H1 (cell line): ENCODE measurements around the gene RASSF5. TPM values are rescaled to one million over a fixed set of nuclear protein-coding genes. Genes with fewer than 3 reads are reported as not detected.
"Not testable (repeated sequence)": the region's sequence is repeated elsewhere in the genome, so short reads cannot be mapped to it uniquely, and the experiment has no call there.

Source experiments
- CTCF ChIA-PET: fragments of 300-600 bp; sonication (Branson Sonifier 250); formaldehyde crosslinking; loops from one replicate; lab custom pipeline; 2021; ENCODE audit not compliant: partially characterized antibody; lab: Charles Lee
- POLR2A ChIA-PET: fragments of 300-600 bp; sonication (Branson Sonifier 250); formaldehyde crosslinking; loops from one replicate; lab custom pipeline; 2021; ENCODE audit warnings: inconsistent platforms; ENCODE audit not compliant: partially characterized antibody; lab: Charles Lee
- DNase-seq, 2 experiments: peaks; one replicate each; pipeline versions ENCODE4 v3.0.0 to v3.0.0-alpha.2; 2010 to 2022; ENCODE audit warnings: low spot score in 2 of 2, low read depth in 1 of 2, mixed read lengths in 1 of 2
- FAIRE-seq: peaks from 2 replicates; lab custom pipeline; 2011; peaks lifted over from hg19 to GRCh38; lab: Jason Lieb, UNC
- H2AFZ ChIP-seq: 2 replicates; pipeline ENCODE4 v1.8.1; 2012; ENCODE audit warnings: low read length, inconsistent platforms
- H2AK5ac ChIP-seq: 2 replicates; pipeline ENCODE4 v1.6.1; 2013; ENCODE audit warnings: low read depth, low read length
- H2BK120ac ChIP-seq: replicated peaks from 2 replicates; pipeline ENCODE3; 2013; ENCODE audit warnings: low read depth, low read length, inconsistent platforms
- H2BK12ac ChIP-seq: 2 replicates; pipeline ENCODE4 v1.6.1; 2013; ENCODE audit warnings: low read depth, low read length
- H2BK15ac ChIP-seq: 2 replicates; pipeline ENCODE4 v1.6.1; 2013; ENCODE audit warnings: low read length
- H2BK20ac ChIP-seq: 2 replicates; pipeline ENCODE4 v1.6.1; 2013; ENCODE audit warnings: low read length
- H2BK5ac ChIP-seq: 2 replicates; pipeline ENCODE4 v1.6.1; 2013; ENCODE audit warnings: low read depth, low read length
- H3K14ac ChIP-seq: 2 replicates; pipeline ENCODE4 v1.6.1; 2013; ENCODE audit warnings: inconsistent platforms; ENCODE audit not compliant: insufficient read length
- H3K18ac ChIP-seq: 2 replicates; pipeline ENCODE4 v1.6.1; 2013; ENCODE audit warnings: low read length; ENCODE audit errors: extremely low read depth
- H3K23ac ChIP-seq: 2 replicates; pipeline ENCODE4 v1.6.1; 2013; ENCODE audit warnings: inconsistent platforms; ENCODE audit not compliant: insufficient read length
- H3K23me2 ChIP-seq: 2 replicates; pipeline ENCODE4 v1.6.1; 2013; ENCODE audit warnings: low read depth, low read length
- H3K27ac ChIP-seq: 2 replicates; pipeline ENCODE4 v1.6.1; 2011; ENCODE audit warnings: low read depth, low read length, inconsistent platforms
- H3K27me3 ChIP-seq, 4 experiments: replicated peaks in 1 of 4; 1 replicate in 1 of 4; 2 replicates in 3 of 4; pipeline versions ENCODE4 v1.6.1 to v1.8.1; 2011 to 2013; ENCODE audit warnings: low read length in 3 of 4, mild to moderate bottlenecking in 3 of 4, inconsistent platforms in 2 of 4, mixed read lengths in 2 of 4, moderate library complexity in 1 of 4; ENCODE audit not compliant: control insufficient read depth in 3 of 4, insufficient read depth in 3 of 4; ENCODE audit errors: extremely low read depth in 1 of 4
- H3K36me3 ChIP-seq, 4 experiments: 2 replicates each; pipeline versions ENCODE4 v1.6.1 to v1.8.1; 2011 to 2013; ENCODE audit warnings: mild to moderate bottlenecking in 4 of 4, low read length in 3 of 4, moderate library complexity in 2 of 4, control low read depth in 1 of 4, inconsistent platforms in 1 of 4; ENCODE audit not compliant: insufficient read depth in 4 of 4, control insufficient read depth in 2 of 4
- H3K4ac ChIP-seq: replicated peaks from 2 replicates; pipeline ENCODE3; 2013; ENCODE audit warnings: low read length, low read depth, mixed read lengths, inconsistent platforms; ENCODE audit not compliant: insufficient read length
- H3K4me1 ChIP-seq, 4 experiments: replicated peaks in 1 of 4; 1 replicate in 1 of 4; 2 replicates in 3 of 4; pipeline versions ENCODE4 v1.6.1 to v1.8.1; 2011 to 2013; ENCODE audit warnings: low read length in 3 of 4, inconsistent platforms in 2 of 4, mixed read lengths in 1 of 4; ENCODE audit not compliant: insufficient read depth in 4 of 4, control insufficient read depth in 3 of 4
- H3K4me2 ChIP-seq, 2 experiments: 2 replicates each; pipeline versions ENCODE4 v1.6.1 to v1.8.1; 2011 to 2013; ENCODE audit warnings: low read depth in 2 of 2, low read length in 2 of 2, control low read depth in 1 of 2, inconsistent platforms in 1 of 2, mild to moderate bottlenecking in 1 of 2; ENCODE audit not compliant: insufficient read depth in 1 of 2
- H3K4me3 ChIP-seq, 4 experiments: fragments of 200-600, 300-600 bp in 1 of 4; sonication (generic), shearing (Covaris generic), sonication (Bioruptor Twin) in 1 of 4; 2 replicates each; pipeline versions ENCODE4 v1.5.1 to v1.8.1; 2011 to 2016; ENCODE audit warnings: low read length in 4 of 4, low read depth in 3 of 4, control low read depth in 2 of 4, inconsistent platforms in 2 of 4, mild to moderate bottlenecking in 2 of 4, mixed read lengths in 1 of 4, moderate library complexity in 1 of 4; ENCODE audit not compliant: insufficient read depth in 2 of 4; ENCODE audit errors: extremely low read depth in 1 of 4
- H3K56ac ChIP-seq: replicated peaks from 2 replicates; pipeline ENCODE3; 2013; ENCODE audit warnings: low read depth, mild to moderate bottlenecking, mixed read lengths, low read length, inconsistent platforms; ENCODE audit not compliant: insufficient read length
- H3K79me1 ChIP-seq: 2 replicates; pipeline ENCODE4 v1.6.1; 2013; ENCODE audit warnings: low read depth, low read length, control low read depth
- H3K79me2 ChIP-seq, 2 experiments: 2 replicates each; pipeline versions ENCODE4 v1.6.1 to v1.8.1; 2012 to 2013; ENCODE audit warnings: low read length in 2 of 2, mild to moderate bottlenecking in 2 of 2, inconsistent platforms in 1 of 2; ENCODE audit not compliant: insufficient read depth in 2 of 2, control insufficient read depth in 1 of 2
- H3K9ac ChIP-seq, 4 experiments: replicated peaks in 1 of 4; 1 replicate in 1 of 4; 2 replicates in 3 of 4; pipeline versions ENCODE4 v1.6.1 to v1.8.1; 2011 to 2013; ENCODE audit warnings: low read depth in 3 of 4, low read length in 3 of 4, control low read depth in 2 of 4, mild to moderate bottlenecking in 2 of 4, moderate library complexity in 2 of 4, inconsistent platforms in 1 of 4; ENCODE audit errors: extremely low read depth in 1 of 4
- H3K9me3 ChIP-seq, 2 experiments: 2 replicates each; pipeline versions ENCODE4 v1.6.1 to v1.8.1; 2012 to 2013; ENCODE audit warnings: mild to moderate bottlenecking in 2 of 2, moderate library complexity in 2 of 2, control low read depth in 1 of 2, inconsistent platforms in 1 of 2, low read depth in 1 of 2, low read length in 1 of 2, mixed read lengths in 1 of 2; ENCODE audit not compliant: insufficient read depth in 2 of 2
- H4K20me1 ChIP-seq, 2 experiments: replicated peaks in 1 of 2; 2 replicates each; pipeline versions ENCODE3 to v1.8.1; 2011 to 2013; ENCODE audit warnings: inconsistent platforms in 2 of 2, low read length in 2 of 2, mild to moderate bottlenecking in 1 of 2; ENCODE audit not compliant: insufficient read depth in 2 of 2, control insufficient read depth in 1 of 2
- H4K5ac ChIP-seq: 2 replicates; pipeline ENCODE4 v1.6.1; 2013; ENCODE audit warnings: low read length, low read depth, mixed read lengths, inconsistent platforms; ENCODE audit not compliant: insufficient read length
- H4K8ac ChIP-seq: 2 replicates; pipeline ENCODE4 v1.8.0; 2013; ENCODE audit warnings: mild to moderate bottlenecking, moderate library complexity, low read length, inconsistent platforms; ENCODE audit not compliant: insufficient read depth; ENCODE audit errors: extremely low read depth
- H4K91ac ChIP-seq: replicated peaks from 2 replicates; pipeline ENCODE3; 2013; ENCODE audit warnings: low read length, mixed read lengths, inconsistent platforms; ENCODE audit not compliant: insufficient read length
- ATF3 ChIP-seq: IDR thresholded peaks from 2 replicates; pipeline ENCODE4 v1.6.1; 2011; ENCODE audit warnings: low read depth, mild to moderate bottlenecking, low read length; ENCODE audit not compliant: insufficient read depth
- JUN ChIP-seq: IDR thresholded peaks from 2 replicates; pipeline ENCODE4 v1.6.1; 2011; ENCODE audit warnings: low read depth, mild to moderate bottlenecking, improper control_type of control experiment, low read length
- MAX ChIP-seq: IDR thresholded peaks from 2 replicates; pipeline ENCODE4 v1.6.1; 2012; ENCODE audit warnings: inconsistent platforms
- USF2 ChIP-seq: IDR thresholded peaks from 2 replicates; pipeline ENCODE4 v1.6.1; 2011; ENCODE audit warnings: low read length, improper control_type of control experiment
- WGBS, 2 experiments: shearing (Covaris generic) in 1 of 2; methylation state at CpG; one replicate each; pipeline versions ENCODE4 v1.1.6 to v1.1.7; 2013 to 2015; ENCODE audit warnings: low lambda C conversion rate in 2 of 2, mixed read lengths in 2 of 2, inconsistent platforms in 1 of 2, low coverage in 1 of 2, missing lambda C conversion rate in 1 of 2; ENCODE audit not compliant: insufficient replicate concordance in 2 of 2, insufficient coverage in 1 of 2, insufficient read length in 1 of 2; ENCODE audit errors: extremely low coverage in 1 of 2, missing lambda C conversion rate in 1 of 2; 5-methylcytosine and 5-hydroxymethylcytosine counted together
- polyA plus RNA-seq, 7 experiments: library from polyadenylated mRNA; depleted of rRNA in 3 of 7; stranded (reverse) in 5 of 7; unstranded in 2 of 7; fragments of >200 nt in 5 of 7; fragments of 200-250 nt in 2 of 7; gene quantifications; 1 replicate in 5 of 7; 2 replicates in 1 of 7; 4 replicates in 1 of 7; pipeline versions ENCODE4 v1.2.1 to v1.2.3, GENCODE V29; 2011 to 2013; ENCODE audit warnings: missing spikeins in 2 of 7, mixed read lengths in 2 of 7
- total RNA-seq: library from RNA; stranded (reverse); fragmentation: NEBNext Ultra II Directional; extraction: Animal tissue kit (Norgen Biotek cat#: 25700); gene quantifications from 2 replicates; pipeline ENCODE4 v1.2.1, GENCODE V29; 2021

Gene RASSF5
- total and polyA plus RNA-seq, 2 of the 8 experiments (the other 6 are each of a cell fraction or from before 2014, with no cell fraction given), result 0.82 to 1.8 TPM

- no peak for TF ChIP-seq MAX
- TF ChIP-seq JUN, result no peak
- no peak for TF ChIP-seq USF2
- TF ChIP-seq ATF3, result no peak
These were observed 24.7 kb upstream of the RASSF5 start (continued) for GRCh38 chr1:206482611-206483010.

- not testable (repeated sequence) for DNase-seq, H3K79me2 ChIP-seq, H2BK120ac ChIP-seq, H3K23me2 ChIP-seq, H2AFZ ChIP-seq, H4K20me1 ChIP-seq, H2BK5ac ChIP-seq, H3K4me3 ChIP-seq, H3K9ac ChIP-seq, H3K4me1 ChIP-seq, FAIRE-seq, H2BK20ac ChIP-seq, H3K9me3 ChIP-seq, H3K23ac ChIP-seq, H2AK5ac ChIP-seq, H4K91ac ChIP-seq, H3K56ac ChIP-seq, H4K8ac ChIP-seq, H2BK15ac ChIP-seq, H3K18ac ChIP-seq, H4K5ac ChIP-seq, H3K27me3 ChIP-seq, H3K27ac ChIP-seq, H2BK12ac ChIP-seq, H3K4ac ChIP-seq, H3K14ac ChIP-seq, H3K79me1 ChIP-seq, H3K4me2 ChIP-seq, H3K36me3 ChIP-seq
- POLR2A ChIA-PET, result interaction anchor here (1.2 kb wide), 1 partner anchor 104 kb away, joined by 3 read pairs; no protein-coding TSS in a partner anchor
- 87% methylated on average over 1 of the region's 1 CpG; no CpG with 5 or more reads in 1 of the 2 experiments for WGBS, 2 experiments
- CTCF ChIA-PET, result interaction anchor here (0.7 to 6.3 kb wide), 8 partner anchors 7 to 105 kb away, joined by 3 to 81 read pairs (median 4); no protein-coding TSS in a partner anchor
These were observed 23.5 kb upstream of the RASSF5 start for GRCh38 chr1:206483864-206484263.
